Bronchial epithelial cell (primary cell): ENCODE results near the gene CKMT2. TPM values are rescaled to one million over a fixed set of nuclear protein-coding genes. Genes with fewer than 3 reads are reported as not detected.

ENCODE experiments used
- total RNA-seq: library from RNA; depleted of rRNA; stranded (reverse); fragments of >200 nt; gene quantifications from 2 replicates; pipeline ENCODE4 v1.2.1, GENCODE V29; 2014

The CKMT2 gene
- total RNA-seq, 1 donor from 2014 or later = not detected

Other genes with a start within 250 kb of the CKMT2 start
- 35.7 and 36.9 TPM in 2 replicates for gene ZCCHC9, start 68.3 kb downstream of the CKMT2 start, total RNA-seq
- not detected in 2 replicates for gene ACOT12, start 160.8 kb downstream of the CKMT2 start, total RNA-seq